ENCODE data around the gene MTG1.
A peak's percentile ranks its signal among the peaks of the same experiment; 100 is the strongest.
"Not testable (repeated sequence)": the region's sequence is repeated elsewhere in the genome, so short reads cannot be mapped to it uniquely, and the experiment has no call there.

The MTG1 gene

DNA sequence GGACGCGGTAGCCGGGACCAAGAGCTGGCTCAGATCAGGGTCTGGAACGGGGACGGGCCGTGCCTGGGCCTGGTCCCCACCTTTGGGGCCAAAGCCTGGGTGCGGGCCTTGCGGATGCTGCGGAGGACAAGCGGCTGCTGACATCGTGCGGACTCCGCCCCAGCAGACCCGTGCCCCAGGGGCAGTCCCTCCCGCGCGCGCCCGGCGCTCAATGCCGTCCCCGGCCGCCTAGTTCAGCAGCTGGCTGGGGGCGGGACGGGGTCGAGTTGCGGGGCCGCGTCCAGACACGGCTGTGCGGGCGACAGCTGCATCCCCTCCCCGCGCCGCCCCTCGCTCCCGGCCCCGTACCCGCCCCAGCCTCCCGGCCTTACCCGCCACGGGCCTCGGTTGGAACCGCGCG lies 30.1 kb downstream of the MTG1 start:
- not testable (repeated sequence) for DNase-seq (ENCODE audit: low read depth)

DNA sequence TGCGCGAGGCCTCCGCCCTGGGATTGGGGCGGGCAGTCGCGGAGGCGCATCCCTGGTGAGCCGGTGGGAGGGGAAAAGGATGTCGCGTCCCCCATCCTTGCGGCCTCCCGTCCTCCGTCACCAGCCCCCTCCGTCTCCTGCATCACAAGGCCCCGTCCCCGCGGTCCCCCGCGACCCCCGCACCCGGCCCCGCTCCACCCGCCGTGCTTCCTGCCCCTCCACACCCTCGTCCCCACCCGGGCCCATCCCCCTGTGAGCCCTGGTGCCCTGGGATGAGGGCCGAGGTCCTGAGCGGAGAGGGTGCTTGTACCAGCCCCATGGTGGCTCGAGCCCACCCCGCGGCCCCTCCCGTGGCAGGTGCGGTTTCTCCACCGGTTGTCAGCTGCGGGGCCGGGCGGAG lies 30.6 kb downstream of the MTG1 start, which contains the start of gene SPRN:
SPRN (minus strand) TSS at position 25 of the 400 bp plus-strand sequence. CDS start 944 bp downstream, outside the sequence.
- DNase-seq (ENCODE audit: low read depth): not testable (repeated sequence)

DNA sequence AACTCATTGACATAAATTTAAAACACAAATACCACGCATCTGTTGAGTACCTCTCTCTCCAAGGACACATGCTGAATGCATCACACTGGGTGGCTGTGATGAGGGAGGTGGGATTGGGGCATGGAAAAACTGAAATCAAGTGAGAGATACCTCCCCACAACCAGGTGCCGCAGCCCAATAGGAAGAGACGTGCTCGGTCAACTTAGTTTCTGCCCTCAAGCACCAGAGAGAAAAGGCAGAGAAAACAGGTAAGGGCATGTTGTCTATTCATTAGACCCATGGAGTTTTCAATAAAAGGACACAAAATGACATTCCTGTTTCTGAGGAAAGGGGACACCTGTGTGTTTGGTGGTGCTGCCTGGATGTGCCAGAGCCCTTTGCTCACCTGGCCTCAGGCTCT lies 35.6 kb downstream of the MTG1 start:
- not testable (repeated sequence) for DNase-seq (ENCODE audit: low read depth)

DNA sequence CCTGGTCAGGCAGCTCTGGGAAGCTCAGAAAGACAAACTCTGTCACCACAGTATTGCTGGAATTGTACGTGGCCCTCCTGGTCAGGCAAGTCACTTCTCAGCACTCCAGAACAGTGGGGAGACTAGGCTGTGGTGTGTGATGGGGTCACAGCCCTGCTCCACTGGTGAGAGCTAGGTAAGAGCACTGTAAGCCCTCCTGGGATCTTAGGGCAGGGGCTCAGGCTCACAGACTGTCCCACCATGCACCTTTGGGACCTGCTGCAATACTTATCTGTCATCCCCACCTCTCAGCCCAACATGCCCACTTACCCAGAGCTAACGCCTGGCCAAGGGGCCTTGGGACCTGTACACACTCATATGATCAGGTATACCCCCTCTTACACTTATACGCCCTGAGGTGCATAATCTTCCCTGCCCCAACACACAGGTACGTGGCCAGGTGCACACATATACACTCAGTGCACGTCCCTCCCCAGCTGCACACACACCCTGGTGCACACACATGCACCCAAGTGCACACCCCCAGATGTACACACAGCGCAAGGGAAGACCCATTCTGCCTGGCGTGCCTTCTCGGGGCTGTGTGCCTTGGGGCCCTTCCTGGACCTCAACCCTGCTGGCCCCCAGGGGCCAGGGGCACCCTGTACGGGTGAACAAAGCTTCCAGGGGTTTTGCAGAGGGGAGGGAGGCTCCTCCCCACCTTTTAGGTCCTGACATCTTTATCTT lies 38.1 kb downstream of the MTG1 start:
- DNase-seq (ENCODE audit: low read depth): not testable (repeated sequence)

GRCh38 chr10:133432789-133433188 lies 38.8 kb downstream of the MTG1 start:
- not testable (repeated sequence) for DNase-seq (ENCODE audit: low read depth)

DNA sequence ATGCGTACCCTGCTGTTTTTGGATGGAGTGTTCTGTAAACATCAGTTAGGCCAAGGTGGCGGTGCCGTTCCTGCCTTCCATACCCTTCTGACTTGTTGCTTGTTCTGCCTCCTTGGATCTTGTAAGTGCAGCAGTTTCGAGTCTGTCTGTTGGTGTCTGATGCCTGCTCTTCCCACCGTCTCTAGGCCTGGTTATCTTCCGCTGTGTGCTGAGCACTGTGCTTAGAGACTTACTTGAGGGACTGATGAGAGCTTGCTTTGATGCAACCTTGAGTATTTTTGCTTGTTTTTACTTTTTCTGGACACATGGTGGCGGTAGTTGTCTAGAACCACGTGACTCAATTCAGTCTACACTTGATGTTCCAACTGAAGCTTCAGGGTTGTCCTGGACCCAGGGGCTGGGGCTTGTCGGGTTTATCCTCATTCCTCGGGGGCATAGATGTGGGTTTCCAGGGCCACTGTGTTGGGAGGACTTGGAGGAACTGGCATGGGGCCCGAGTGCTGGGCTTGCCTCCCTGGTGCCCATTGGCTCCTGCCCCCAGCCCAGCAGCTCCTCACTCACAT lies 44.8 kb downstream of the MTG1 start:
- peak; percentile 50 for DNase-seq (ENCODE audit: low read depth)

DNA sequence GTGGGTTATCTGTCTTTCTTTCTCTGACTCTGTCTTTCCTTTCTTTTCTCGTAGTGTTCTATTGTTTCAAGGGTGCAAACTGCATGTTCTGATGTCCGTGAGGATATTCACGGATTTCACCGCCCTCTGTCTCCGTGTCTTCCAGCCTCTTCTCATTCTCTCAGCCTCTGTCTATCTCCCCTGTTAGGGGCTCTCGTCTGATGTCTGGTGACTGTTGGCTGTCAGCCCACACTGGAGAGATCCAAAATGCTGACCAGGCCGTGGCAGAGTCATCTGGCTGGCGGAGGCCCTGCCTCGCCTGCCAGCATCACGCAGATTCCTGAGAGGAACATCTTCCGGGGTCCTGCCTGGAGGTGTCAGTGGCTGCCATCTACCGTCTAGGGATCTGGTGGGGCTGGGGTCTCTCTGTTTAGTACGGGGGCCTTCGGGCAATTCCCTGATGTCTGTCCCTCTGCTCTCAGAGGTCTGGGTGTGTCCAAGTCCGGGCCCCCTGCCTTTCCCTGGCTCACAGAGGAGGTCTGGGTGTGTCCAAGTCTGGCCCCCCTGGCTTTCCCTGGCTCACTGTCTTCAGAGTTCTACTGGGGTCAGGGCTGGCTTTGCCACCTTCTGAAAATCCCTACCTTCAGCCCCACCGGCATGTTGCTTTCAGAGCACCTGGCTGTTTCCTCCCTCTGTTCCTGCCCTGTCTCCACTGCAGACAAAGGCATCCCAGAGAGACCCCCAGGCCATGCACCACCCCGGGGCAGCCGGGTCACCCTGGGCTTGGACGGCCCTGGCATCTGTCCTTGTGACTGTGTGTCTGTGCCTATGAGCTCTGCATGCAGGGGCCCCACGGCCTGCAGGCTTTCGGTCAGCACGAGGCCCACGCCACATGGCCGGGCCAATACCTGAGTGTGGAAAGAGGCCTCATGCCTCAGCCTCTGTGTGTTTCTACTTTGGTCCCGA lies 45.8 kb downstream of the MTG1 start:
- no peak for DNase-seq (ENCODE audit: low read depth)

- DNase-seq (ENCODE audit: low read depth): no peak
Observed at GRCh38 chr10:133440633-133441285, 46.8 kb downstream of the MTG1 start.

DNA sequence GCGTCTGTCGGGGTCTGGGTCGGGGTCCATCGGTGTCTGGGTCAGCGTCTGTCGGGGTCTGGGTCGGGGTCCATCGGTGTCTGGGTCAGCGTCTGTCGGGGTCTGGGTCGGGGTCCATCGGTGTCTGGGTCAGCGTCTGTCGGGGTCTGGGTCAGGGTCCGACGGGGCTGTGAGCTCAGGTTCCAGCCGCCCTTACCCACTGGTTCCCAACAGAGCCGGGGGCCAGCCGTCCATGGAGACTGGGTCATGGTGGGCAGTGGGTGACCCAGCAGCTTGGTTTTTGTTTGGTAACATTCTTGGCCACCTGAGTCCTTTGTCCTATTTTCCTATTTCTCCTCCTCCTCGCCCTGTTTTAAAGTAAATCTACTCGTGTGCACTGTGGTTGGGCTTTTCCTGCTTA lies 47.4 kb downstream of the MTG1 start:
- DNase-seq (ENCODE audit: low read depth): not testable (repeated sequence)

- no peak for DNase-seq (ENCODE audit: low read depth)
Observed at GRCh38 chr10:133441780-133442179, 47.8 kb downstream of the MTG1 start.

- DNase-seq (ENCODE audit: low read depth): peak; percentile 24
Observed at GRCh38 chr10:133442191-133442966, 48.4 kb downstream of the MTG1 start.

DNA sequence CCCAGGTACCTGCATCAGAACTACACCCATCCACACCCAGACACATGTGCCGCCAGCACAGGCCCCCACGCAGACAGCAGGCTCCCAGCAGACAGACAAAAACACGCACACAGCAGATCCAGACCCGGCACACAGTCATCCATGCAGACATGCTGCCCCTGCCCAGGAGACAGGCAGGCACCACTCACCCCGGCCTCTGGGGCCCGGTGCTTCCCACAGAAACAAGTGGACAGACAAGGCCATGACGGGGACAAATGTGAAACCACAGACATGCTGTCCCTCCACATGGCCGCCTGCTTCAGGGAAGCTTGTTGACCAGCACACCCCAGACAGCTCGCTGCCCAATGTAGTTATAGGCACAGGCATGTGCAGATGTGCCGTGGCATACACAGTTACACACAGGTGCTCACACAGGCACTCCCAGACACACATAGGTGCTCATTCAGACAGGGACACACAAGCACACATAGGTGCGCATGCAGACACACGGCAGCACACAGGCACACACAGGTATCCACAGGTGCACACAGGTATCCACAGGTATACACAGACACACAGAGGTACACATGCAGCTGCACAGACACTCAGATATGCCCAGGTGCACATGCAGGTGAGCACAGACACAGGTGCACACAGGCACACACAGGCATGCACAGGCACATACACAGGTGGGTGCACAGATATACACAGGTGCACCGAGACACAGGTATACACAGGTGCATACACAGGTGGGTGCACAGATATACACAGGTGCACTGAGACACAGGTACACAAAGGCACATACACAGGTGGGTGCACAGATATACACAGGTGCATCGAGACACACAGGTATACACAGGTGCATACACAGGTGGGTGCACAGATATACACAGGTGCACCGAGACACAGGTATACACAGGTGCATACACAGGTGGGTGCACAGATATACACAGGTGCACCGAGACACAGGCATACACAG lies 49.3 kb downstream of the MTG1 start:
- no peak for DNase-seq (ENCODE audit: low read depth)

DNA sequence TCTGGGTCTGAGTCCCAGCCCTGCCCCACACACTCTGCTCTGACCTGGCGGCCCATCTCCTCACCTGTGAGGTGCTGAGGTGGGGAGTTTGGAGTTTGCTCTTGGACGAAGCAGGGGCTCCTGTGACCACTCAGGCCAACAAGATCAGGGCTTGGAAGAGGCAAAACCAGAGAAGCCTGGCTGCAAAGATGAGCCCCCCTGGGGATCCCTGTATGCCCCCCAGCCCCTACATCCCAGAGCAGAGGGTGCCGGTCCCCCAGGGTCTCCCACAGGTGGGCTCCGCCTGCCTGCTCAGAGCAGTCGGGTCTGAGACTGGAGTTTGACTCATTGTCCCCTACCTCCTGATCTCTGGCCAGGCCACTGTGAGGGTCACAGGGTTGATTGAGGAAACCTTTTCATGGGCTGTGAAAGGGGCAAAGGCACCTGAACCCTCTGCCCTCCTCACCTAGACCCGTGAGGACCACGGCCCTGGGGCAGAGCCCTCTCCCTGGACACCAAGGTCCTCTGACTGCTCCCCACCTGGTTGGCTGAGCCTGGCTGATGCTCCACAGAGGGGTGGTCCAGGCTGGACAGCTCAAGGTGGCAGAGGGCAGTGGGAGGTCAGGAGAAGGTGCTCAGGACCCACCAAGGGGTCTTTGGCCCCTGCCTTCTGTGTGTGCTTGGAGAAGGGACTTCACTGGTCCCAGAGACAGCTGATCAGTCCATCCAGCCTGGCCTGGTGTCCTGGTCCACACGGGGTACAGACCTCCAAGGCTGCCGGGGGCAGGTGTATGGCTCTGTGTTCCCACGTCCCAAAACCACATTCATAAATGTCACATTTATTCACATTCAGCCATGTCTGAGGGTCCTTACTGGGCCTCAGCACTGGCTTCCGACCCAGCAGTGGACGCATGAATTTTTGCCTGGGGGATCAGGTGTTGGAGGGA lies 50.6 kb downstream of the MTG1 start:
- DNase-seq (ENCODE audit: low read depth): no peak

DNA sequence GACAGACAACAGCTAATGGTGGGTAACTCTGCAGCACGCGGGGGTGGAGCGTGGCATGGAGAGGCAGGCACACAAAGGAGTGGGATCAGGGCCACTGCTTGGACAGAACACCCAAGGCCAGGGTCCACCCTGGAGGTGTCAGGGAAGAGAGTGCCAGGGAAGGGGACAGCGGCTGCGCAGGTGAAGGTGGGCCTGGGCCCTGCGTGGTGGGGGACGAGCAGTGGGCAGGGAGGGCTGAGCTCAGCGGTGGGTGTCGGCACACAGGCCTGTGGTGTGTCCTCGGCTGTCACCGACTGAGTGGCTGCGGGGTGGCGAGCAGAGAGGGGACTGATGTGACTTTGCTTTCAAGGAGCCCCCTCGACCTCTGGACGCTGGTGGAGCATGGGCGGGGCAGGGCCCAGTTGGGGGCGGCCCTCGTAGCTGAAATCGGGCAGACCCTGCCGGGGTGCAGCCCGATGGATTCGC lies 51.3 kb downstream of the MTG1 start:
- no peak for DNase-seq (ENCODE audit: low read depth)

- DNase-seq (ENCODE audit: low read depth): no peak
Observed at GRCh38 chr10:133445751-133446708, 52.1 kb downstream of the MTG1 start.

- DNase-seq (ENCODE audit: low read depth): no peak
Observed at GRCh38 chr10:133446979-133447378, 53.0 kb downstream of the MTG1 start.

- DNase-seq (ENCODE audit: low read depth): no peak
Observed at GRCh38 chr10:133448120-133448519, 54.2 kb downstream of the MTG1 start.

- no peak for DNase-seq (ENCODE audit: low read depth)
Observed at GRCh38 chr10:133451346-133451745, 57.4 kb downstream of the MTG1 start.
